ENCODE measurements around the gene ITM2B.

DNA sequence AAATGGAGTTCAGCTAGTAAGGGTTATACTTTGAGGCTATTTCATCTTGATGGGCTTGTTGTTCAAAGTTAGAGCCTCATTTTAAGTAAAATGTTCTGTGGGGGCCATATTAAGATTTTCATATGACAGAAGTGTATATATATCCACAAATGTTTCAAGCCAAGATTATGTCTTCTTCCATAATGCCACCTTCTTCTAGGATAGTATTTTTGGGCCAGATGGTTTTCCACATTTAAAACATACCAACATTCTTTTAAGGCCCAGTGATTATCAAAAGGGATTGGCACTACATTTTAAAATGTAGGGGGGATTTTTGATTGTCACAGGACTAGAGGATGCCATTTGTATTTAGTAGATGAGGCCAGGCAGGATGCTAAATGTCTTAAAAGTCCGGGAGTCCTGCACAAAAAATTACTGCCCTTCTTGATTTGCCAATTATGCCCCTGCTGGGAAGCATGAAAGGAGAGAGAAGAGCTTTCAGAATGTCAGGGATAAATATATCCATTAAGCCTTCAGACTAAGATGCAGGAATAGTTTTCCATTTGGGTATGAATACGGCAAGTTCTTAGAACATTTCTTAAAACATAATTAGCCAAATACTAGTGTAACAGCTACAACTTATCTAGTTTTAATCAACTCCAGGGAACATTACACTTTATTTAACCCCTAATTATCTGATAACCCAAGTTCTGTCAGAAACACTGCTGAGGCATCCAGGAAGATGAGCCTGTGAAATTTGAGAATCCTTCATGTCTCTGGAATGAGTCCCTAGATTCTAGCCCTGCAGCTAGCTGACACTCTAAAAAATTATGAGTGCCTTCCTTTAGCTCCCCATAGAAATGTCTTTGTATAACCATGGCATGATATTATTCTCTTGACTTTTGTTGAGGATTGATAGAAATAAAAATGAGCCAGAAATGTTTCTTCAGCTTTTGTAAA lies 34.0 kb downstream of the ITM2B start:
- no peak for TF ChIP-seq ZFX (IDR thresholded peaks at IDR 0.05)
- TF ChIP-seq, protein P1, sequence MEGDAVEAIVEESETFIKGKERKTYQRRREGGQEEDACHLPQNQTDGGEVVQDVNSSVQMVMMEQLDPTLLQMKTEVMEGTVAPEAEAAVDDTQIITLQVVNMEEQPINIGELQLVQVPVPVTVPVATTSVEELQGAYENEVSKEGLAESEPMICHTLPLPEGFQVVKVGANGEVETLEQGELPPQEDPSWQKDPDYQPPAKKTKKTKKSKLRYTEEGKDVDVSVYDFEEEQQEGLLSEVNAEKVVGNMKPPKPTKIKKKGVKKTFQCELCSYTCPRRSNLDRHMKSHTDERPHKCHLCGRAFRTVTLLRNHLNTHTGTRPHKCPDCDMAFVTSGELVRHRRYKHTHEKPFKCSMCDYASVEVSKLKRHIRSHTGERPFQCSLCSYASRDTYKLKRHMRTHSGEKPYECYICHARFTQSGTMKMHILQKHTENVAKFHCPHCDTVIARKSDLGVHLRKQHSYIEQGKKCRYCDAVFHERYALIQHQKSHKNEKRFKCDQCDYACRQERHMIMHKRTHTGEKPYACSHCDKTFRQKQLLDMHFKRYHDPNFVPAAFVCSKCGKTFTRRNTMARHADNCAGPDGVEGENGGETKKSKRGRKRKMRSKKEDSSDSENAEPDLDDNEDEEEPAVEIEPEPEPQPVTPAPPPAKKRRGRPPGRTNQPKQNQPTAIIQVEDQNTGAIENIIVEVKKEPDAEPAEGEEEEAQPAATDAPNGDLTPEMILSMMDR (conservative IDR thresholded peaks at IDR 0.05): no peak

Measured in C4-2B (cell line).